Urinary bladder (tissue), 4 donors: ENCODE measurements around the gene GINS3. TPM values are rescaled to one million over a fixed set of nuclear protein-coding genes. Genes with fewer than 3 reads are reported as not detected.

Experiments
- DNase-seq: peaks from one replicate; pipeline ENCODE4 v3.0.0-alpha.2; 2015; ENCODE audit errors: extremely low spot score
- H3K27ac ChIP-seq: one replicate; pipeline ENCODE4 v1.5.1; 2013; ENCODE audit warnings: low read depth, mild to moderate bottlenecking, moderate library complexity
- H3K36me3 ChIP-seq: one replicate; pipeline ENCODE4 v1.6.1; 2013; ENCODE audit warnings: mild to moderate bottlenecking, moderate library complexity; ENCODE audit not compliant: insufficient read depth
- H3K4me1 ChIP-seq: one replicate; pipeline ENCODE4 v1.6.1; 2013; ENCODE audit warnings: mild to moderate bottlenecking, moderate library complexity; ENCODE audit not compliant: insufficient read depth
- H3K4me3 ChIP-seq: one replicate; pipeline ENCODE4 v1.5.1; 2013; ENCODE audit warnings: low read depth, low read length
- WGBS: extraction: QIAGEN DNeasy Blood & Tissue Kit; methylation state at CpG from one replicate; pipeline ENCODE4 v1.1.7; 2013; 5-methylcytosine and 5-hydroxymethylcytosine counted together
- polyA plus RNA-seq: library from polyadenylated mRNA; stranded (reverse); fragments of 200-250 nt; gene quantifications from one replicate; pipeline ENCODE4 v1.2.3, GENCODE V29; 2013
- total RNA-seq: library from RNA; depleted of rRNA; stranded (reverse); fragments of >200 nt; gene quantifications from one replicate; pipeline ENCODE4 v1.2.3, GENCODE V29; 2014
- donor health status: healthy with polysubstance abuse.
- donor health status: healthy.

The GINS3 gene
- total and polyA plus RNA-seq, 2 donors, result 3.3 to 6.5 TPM

DNA sequence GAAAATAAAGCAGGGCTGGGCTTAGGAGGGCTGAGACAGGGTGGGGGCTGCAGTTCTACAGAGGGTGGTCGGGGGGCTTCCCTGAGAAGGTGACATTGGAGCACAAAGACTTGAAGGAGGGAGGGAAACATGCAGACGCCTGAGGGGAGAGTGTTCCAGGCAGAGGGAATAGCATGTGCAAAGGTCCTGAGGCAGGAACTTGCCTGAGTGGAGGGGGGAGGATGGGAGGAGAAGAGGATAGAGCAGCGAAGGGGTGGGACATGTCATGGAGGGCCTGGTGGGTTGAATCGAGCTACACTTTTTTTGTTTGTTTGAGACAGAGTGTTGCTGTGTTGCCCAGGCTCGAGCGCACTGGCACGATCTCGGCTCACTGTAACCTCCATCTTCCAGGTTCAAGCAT lies 33.0 kb downstream of the GINS3 start:
- no peak for DNase-seq
- H3K36me3 ChIP-seq, result no peaks in the 10 kb centered on the region
- H3K4me1 ChIP-seq, result no peaks in the 10 kb centered on the region
- H3K27ac ChIP-seq, result no peak overlapping the region
- no peak overlapping the region for H3K4me3 ChIP-seq
- WGBS, result 88% methylated on average over 8 of the region's 8 CpGs

GRCh38 chr16:58425756-58426494 lies 33.7 kb downstream of the GINS3 start:
- H3K27ac ChIP-seq, result no peak overlapping the region
- H3K36me3 ChIP-seq, result no peaks in the 10 kb centered on the region
- 64% methylated on average over 10 of the region's 10 CpGs for WGBS
- DNase-seq, result no peak
- no peak overlapping the region for H3K4me3 ChIP-seq
- H3K4me1 ChIP-seq, result no peaks in the 10 kb centered on the region

DNA sequence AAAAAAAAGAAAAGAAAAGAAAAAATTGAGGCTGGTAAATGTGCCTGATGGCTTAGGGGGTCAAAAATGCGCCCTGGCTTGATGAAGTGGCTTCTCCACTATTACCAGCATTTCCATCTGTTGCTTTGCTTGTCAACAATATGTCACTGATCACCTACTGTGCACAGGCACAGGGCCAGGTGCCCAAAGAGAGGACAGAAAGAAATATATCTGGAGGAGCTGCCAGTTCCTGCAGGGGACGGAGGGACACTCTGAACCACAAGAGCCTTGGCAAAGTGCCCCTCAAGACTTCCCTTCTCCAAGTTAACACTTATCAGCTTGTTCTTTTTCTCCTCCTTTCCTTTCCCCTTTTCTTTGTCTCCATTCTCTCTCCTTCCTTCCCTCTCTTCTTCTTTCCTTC lies 34.7 kb downstream of the GINS3 start:
- Histone ChIP-seq H3K4me3 (no peak overlapping the region), H3K36me3 (no peaks in the 10 kb centered on the region), H3K4me1 (no peaks in the 10 kb centered on the region), H3K27ac (no peak overlapping the region)
- no peak for DNase-seq
- WGBS, result 50% methylated on average over 2 of the region's 2 CpGs

DNA sequence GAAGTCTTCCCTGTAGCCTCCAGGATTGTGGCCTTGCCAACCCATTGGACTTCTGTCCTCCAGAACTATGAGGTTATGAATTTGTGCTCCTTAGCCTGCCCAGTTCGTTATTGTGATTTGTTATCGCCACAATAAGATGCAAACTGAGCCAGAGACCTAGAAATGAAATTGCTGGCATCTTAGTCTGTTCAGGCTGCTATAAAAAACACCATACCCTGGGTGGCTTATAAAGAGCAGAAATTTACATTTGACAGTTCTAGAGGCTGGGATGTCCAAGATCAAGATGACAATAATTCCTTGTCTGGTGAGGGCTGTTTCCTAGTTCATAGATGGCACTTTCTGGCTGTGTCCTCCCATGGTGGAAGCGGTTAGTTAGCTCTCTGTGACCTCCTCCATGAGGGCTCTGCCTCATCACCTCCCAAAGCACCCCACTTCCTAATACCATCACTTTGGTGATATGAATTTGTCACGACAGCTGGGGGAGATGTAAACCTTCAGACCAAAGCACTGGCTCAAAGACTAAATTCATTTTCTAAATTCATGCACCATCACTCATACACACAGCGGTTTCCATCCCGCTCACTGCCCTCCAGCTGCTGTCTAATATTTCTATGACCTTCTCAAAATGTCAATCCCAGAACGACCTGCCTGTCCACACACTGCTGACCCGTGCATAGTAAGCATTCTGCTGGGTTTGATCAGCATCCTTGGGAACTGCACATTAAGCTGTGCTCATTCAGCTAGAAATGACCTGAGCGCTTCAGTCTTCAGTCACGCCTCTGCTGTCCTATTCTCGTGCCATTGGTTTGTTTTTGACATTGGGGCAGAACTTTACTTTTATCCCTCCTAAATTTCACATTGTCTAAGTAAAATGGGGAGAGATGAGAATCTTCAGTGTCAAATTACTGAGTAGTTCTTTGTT lies 36.6 kb downstream of the GINS3 start:
- Histone ChIP-seq H3K36me3 (no peaks in the 10 kb centered on the region), H3K4me3 (no peak overlapping the region), H3K4me1 (no peaks in the 10 kb centered on the region), H3K27ac (no peak overlapping the region)
- 77% methylated on average over 11 of the region's 11 CpGs for WGBS
- no peak for DNase-seq

- Histone ChIP-seq H3K4me3 (no peak overlapping the region), H3K27ac (no peak overlapping the region), H3K4me1 (no peaks in the 10 kb centered on the region), H3K36me3 (no peaks in the 10 kb centered on the region)
- DNase-seq, result no peak
- 81% methylated on average over 6 of the region's 6 CpGs for WGBS
Measured at GRCh38 chr16:58430718-58431117, 38.4 kb downstream of the GINS3 start.

DNA sequence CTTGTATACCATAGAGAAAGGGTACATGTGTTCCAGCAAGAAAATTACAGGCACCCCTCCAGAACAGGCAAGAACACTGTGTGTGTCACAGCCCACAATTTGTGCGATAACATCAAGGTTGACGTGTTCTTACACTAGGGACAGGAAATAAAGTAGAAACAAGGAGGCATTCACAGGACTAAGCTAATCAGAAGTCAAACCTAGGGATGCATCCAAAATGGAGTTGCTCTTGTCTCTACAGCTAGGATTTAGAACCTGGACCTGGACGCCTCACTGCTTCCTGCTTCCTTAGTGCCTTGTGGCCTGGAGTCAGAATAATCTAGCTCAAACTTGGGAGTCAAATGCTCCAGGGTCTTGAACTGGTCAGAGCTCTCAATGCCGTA lies 41.3 kb downstream of the GINS3 start:
- H3K36me3 ChIP-seq, result no peaks in the 10 kb centered on the region
- H3K27ac ChIP-seq, result no peak overlapping the region
- H3K4me1 ChIP-seq, result no peaks in the 10 kb centered on the region
- no peak overlapping the region for H3K4me3 ChIP-seq
- no peak for DNase-seq
- WGBS, result 43% methylated on average over 4 of the region's 4 CpGs

GRCh38 chr16:58435779-58436178 lies 43.5 kb downstream of the GINS3 start:
- DNase-seq, result no peak
- no peak overlapping the region for H3K4me3 ChIP-seq
- WGBS, result 89% methylated on average over 2 of the region's 2 CpGs
- H3K36me3 ChIP-seq, result no peaks in the 10 kb centered on the region
- H3K27ac ChIP-seq, result no peak overlapping the region
- no peaks in the 10 kb centered on the region for H3K4me1 ChIP-seq

GRCh38 chr16:58440131-58440530 lies 47.9 kb downstream of the GINS3 start:
- no peak overlapping the region for H3K27ac ChIP-seq
- no peak overlapping the region for H3K4me3 ChIP-seq
- H3K4me1 ChIP-seq, result no peaks in the 10 kb centered on the region
- no peak for DNase-seq
- 68% methylated on average over 3 of the region's 3 CpGs for WGBS
- H3K36me3 ChIP-seq, result no peaks in the 10 kb centered on the region

DNA sequence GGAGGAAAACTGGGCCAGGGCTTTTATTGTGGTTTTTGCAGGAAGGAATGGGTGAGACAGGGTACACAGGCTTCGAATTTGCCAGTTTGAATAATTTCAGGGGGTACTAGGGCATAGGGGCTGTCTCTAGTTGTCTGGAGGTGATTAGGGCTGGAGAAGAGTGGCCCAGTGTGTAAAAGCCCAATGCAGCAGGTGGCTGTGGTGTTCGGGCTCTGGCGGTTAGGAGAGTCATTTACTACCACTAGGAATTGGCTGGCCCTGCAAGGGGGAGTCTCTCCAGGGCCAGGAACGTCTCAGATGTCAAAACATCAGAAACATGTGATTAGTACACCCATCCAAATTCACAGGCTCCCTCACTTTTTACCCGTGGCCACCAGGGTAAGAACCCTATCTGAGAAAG lies 50.3 kb downstream of the GINS3 start:
- no peak overlapping the region for H3K27ac ChIP-seq
- WGBS, result 40% methylated on average over 5 of the region's 5 CpGs

GRCh38 chr16:58443783-58444182 lies 51.5 kb downstream of the GINS3 start:
- 54% methylated on average over 4 of the region's 4 CpGs for WGBS
- Histone ChIP-seq H3K36me3 (no peaks in the 10 kb centered on the region), H3K27ac (no peak overlapping the region), H3K4me1 (no peaks in the 10 kb centered on the region), H3K4me3 (no peak overlapping the region)
- DNase-seq, result no peak

More for the DNA sequence above, 50.3 kb downstream of the GINS3 start:
- DNase-seq, result no peak
- H3K4me3 ChIP-seq, result no peak overlapping the region
- H3K36me3 ChIP-seq, result no peaks in the 10 kb centered on the region
- no peaks in the 10 kb centered on the region for H3K4me1 ChIP-seq

GRCh38 chr16:58444265-58444664 lies 52.0 kb downstream of the GINS3 start:
- WGBS, result 78% methylated on average over 2 of the region's 2 CpGs

DNA sequence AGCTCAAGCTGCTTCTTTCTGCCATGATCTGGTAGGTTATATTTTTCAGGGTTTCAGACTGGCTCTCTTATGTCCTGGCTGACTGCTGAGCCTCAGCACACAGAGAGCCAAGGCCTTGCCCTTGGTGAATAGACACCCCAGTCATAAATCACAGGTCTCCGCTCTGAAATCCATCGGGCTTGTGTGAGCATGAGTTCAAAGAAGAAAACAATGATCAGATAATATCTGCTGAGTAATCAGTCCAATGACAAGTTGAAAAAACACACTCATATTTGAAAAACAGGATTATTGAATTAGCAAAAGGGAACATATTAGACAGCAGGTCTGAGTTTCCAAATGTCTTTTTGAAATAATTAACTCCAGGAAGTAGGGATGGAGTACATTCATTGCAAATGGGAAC lies 56.6 kb downstream of the GINS3 start:
- Histone ChIP-seq H3K4me3 (no peak overlapping the region), H3K4me1 (no peaks in the 10 kb centered on the region), H3K36me3 (no peaks in the 10 kb centered on the region), H3K27ac (no peak overlapping the region)
- WGBS, result 41% methylated on average over 2 of the region's 2 CpGs
- DNase-seq, result peak; percentile 48

More at GRCh38 chr16:58444265-58444664, 52.0 kb downstream of the GINS3 start:
- Histone ChIP-seq H3K27ac (no peak overlapping the region), H3K36me3 (no peaks in the 10 kb centered on the region), H3K4me3 (no peak overlapping the region), H3K4me1 (no peaks in the 10 kb centered on the region)
- DNase-seq, result no peak

GRCh38 chr16:58449306-58449705 lies 57.0 kb downstream of the GINS3 start:
- no peak for DNase-seq
- no peak overlapping the region for H3K4me3 ChIP-seq
- no peaks in the 10 kb centered on the region for H3K36me3 ChIP-seq
- H3K4me1 ChIP-seq, result no peaks in the 10 kb centered on the region
- 77% methylated on average over 4 of the region's 4 CpGs for WGBS
- no peak overlapping the region for H3K27ac ChIP-seq

GRCh38 chr16:58449768-58450167 lies 57.5 kb downstream of the GINS3 start:
- WGBS, result 73% methylated on average over 5 of the region's 5 CpGs
- H3K4me3 ChIP-seq, result no peak overlapping the region
- no peak for DNase-seq
- H3K27ac ChIP-seq, result no peak overlapping the region
- H3K36me3 ChIP-seq, result no peaks in the 10 kb centered on the region
- no peaks in the 10 kb centered on the region for H3K4me1 ChIP-seq
